ENCODE data around the gene STK4.

DNA sequence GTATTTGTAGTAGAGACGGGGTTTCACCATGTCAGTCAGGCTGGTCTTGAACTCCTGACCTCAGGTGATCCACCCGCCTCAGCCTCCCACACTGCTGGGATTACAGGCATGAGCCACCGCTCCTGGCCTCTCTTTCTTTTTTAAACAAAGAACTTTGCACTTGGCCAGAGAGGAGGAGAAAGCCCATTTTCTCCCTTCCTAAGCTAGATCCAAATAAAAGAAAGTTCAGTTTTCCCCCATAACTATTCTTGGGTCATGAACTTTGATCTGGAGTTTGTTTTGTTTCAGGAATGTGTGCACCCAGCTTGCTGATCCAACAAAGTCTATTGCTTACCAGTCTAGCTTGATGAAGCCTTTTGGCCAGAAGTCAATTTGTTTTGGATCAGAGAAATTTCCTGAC is 111.2 kb downstream of the STK4 start:
- TF ChIP-seq, protein P1, sequence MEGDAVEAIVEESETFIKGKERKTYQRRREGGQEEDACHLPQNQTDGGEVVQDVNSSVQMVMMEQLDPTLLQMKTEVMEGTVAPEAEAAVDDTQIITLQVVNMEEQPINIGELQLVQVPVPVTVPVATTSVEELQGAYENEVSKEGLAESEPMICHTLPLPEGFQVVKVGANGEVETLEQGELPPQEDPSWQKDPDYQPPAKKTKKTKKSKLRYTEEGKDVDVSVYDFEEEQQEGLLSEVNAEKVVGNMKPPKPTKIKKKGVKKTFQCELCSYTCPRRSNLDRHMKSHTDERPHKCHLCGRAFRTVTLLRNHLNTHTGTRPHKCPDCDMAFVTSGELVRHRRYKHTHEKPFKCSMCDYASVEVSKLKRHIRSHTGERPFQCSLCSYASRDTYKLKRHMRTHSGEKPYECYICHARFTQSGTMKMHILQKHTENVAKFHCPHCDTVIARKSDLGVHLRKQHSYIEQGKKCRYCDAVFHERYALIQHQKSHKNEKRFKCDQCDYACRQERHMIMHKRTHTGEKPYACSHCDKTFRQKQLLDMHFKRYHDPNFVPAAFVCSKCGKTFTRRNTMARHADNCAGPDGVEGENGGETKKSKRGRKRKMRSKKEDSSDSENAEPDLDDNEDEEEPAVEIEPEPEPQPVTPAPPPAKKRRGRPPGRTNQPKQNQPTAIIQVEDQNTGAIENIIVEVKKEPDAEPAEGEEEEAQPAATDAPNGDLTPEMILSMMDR (conservative IDR thresholded peaks at IDR 0.05 in 1 of 2, IDR thresholded peaks at IDR 0.05 in 1 of 2; ENCODE audit: extremely low read depth in 1 of 2, insufficient read depth in 1 of 2, low read depth in 1 of 2, low read length in 2 of 2), result no peak
- TF ChIP-seq EZH2 (IDR thresholded peaks at IDR 0.05; ENCODE audit: borderline replicate concordance, low read length), result no peak

Data from mammary epithelial cell (primary cell).